Measurements from ENCODE around the gene GLI1.

Gene GLI1

DNA sequence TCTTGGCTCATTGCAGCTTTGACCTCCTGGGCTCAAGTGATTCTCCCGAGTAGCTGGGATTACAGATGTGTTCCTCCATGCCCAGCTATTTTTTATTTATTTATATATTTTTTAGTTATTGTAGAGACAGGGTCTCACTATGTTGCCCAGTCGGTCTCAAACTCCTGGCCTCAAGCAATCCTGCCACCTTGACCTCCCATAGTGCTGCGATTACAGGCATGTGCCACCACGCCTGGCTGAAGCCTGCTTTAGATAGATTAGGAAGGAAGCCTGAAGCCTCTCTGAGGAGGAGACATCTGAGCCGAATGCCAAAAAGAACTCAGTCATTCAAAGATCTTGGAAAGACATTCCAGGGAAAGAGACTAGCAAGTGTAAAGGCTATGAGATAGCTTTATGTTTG lies 14.8 kb upstream of the GLI1 start:
- H3K27me3 ChIP-seq (ENCODE audit: insufficient read depth, low read length, poor library complexity) = no peaks in the 10 kb centered on the region
- no peaks in the 10 kb centered on the region for H3K36me3 ChIP-seq (ENCODE audit: control insufficient read depth, insufficient read depth, low read length)
- H2AK5ac ChIP-seq (ENCODE audit: low read length) = no peak overlapping the region
- H3K79me2 ChIP-seq (ENCODE audit: control insufficient read depth, insufficient read depth, low read length) = no peaks in the 10 kb centered on the region
- H3K4me2 ChIP-seq (ENCODE audit: low read length) = no peak overlapping the region
- H2BK5ac ChIP-seq (ENCODE audit: low read length) = no peak overlapping the region
- H3K56ac ChIP-seq (ENCODE audit: low read length) = no peak overlapping the region
- H3K23ac ChIP-seq (ENCODE audit: low read length) = no peak overlapping the region
- H3K4me1 ChIP-seq (ENCODE audit: control insufficient read depth, low read depth, low read length) = no peaks in the 10 kb centered on the region
- no peak overlapping the region for H2BK120ac ChIP-seq (ENCODE audit: low read depth, low read length)
- no peak for DNase-seq
- H3K18ac ChIP-seq (ENCODE audit: low read length) = no peak overlapping the region
- H4K5ac ChIP-seq (ENCODE audit: low read length) = no peak overlapping the region
- no peak overlapping the region for H4K8ac ChIP-seq (ENCODE audit: low read depth, low read length)
- WGBS (ENCODE audit: extremely low coverage, insufficient coverage, low lambda C conversion rate) = no CpG with 5 or more reads among the region's 5 CpGs
- H3K4me3 ChIP-seq (ENCODE audit: low read length) = no peak overlapping the region
- no peaks in the 10 kb centered on the region for H3K79me1 ChIP-seq (ENCODE audit: low read length)
- H3K9ac ChIP-seq (ENCODE audit: low read length) = no peak overlapping the region
- H2BK15ac ChIP-seq (replicated peaks; ENCODE audit: low read depth) = no peak overlapping the region
- no peak overlapping the region for H3K27ac ChIP-seq (ENCODE audit: low read depth, low read length)
- no peak overlapping the region for H3K4ac ChIP-seq (ENCODE audit: low read depth, low read length)

GRCh38 chr12:57446292-57446960 lies 13.2 kb upstream of the GLI1 start:
- DNase-seq = no peak
- Histone ChIP-seq H3K79me2 (ENCODE audit: control insufficient read depth, insufficient read depth, low read length) (no peaks in the 10 kb centered on the region), H2BK5ac (ENCODE audit: low read length) (no peak overlapping the region), H4K5ac (ENCODE audit: low read length) (no peak overlapping the region), H3K27me3 (ENCODE audit: insufficient read depth, low read length, poor library complexity) (no peaks in the 10 kb centered on the region), H4K8ac (ENCODE audit: low read depth, low read length) (no peak overlapping the region), H3K27ac (ENCODE audit: low read depth, low read length) (no peak overlapping the region), H3K4me3 (ENCODE audit: low read length) (no peak overlapping the region), H2BK15ac (replicated peaks; ENCODE audit: low read depth) (no peak overlapping the region), H3K18ac (ENCODE audit: low read length) (no peak overlapping the region), H3K4me1 (ENCODE audit: control insufficient read depth, low read depth, low read length) (no peaks in the 10 kb centered on the region), H3K56ac (ENCODE audit: low read length) (no peak overlapping the region), H3K79me1 (ENCODE audit: low read length) (no peaks in the 10 kb centered on the region), H2AK5ac (ENCODE audit: low read length) (no peak overlapping the region), H3K23ac (ENCODE audit: low read length) (no peak overlapping the region), H3K4me2 (ENCODE audit: low read length) (no peak overlapping the region), H2BK120ac (ENCODE audit: low read depth, low read length) (no peak overlapping the region), H3K9ac (ENCODE audit: low read length) (no peak overlapping the region), H3K36me3 (ENCODE audit: control insufficient read depth, insufficient read depth, low read length) (no peaks in the 10 kb centered on the region), H3K4ac (ENCODE audit: low read depth, low read length) (no peak overlapping the region)
- WGBS (ENCODE audit: extremely low coverage, insufficient coverage, low lambda C conversion rate) = no CpG with 5 or more reads among the region's 6 CpGs

DNA sequence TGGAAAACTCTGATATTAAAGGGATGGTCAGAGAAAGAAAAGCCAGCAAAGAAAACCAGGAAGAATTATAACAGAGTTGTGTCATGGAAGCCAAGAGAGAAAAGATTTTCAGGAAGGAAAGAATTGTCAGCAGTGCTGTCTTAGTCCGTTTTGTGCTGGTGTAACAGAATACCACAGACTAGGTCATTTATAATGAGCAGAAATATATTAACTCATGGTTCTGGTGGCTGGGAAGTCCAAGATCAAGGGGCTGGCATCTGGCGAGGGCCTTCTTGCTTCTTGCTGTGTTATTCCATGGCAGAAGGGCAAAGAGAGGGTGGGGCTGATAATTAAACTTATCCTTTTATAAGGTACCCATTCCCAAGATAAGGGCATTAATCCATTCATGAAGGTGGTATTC lies 10.9 kb upstream of the GLI1 start:
- Histone ChIP-seq H3K79me2 (ENCODE audit: control insufficient read depth, insufficient read depth, low read length) (no peaks in the 10 kb centered on the region), H3K27me3 (ENCODE audit: insufficient read depth, low read length, poor library complexity) (no peaks in the 10 kb centered on the region), H3K27ac (ENCODE audit: low read depth, low read length) (no peak overlapping the region), H2BK5ac (ENCODE audit: low read length) (no peak overlapping the region), H3K56ac (ENCODE audit: low read length) (no peak overlapping the region), H3K4me1 (ENCODE audit: control insufficient read depth, low read depth, low read length) (peaks cover 1% of the 10 kb centered on the region), H3K79me1 (ENCODE audit: low read length) (no peaks in the 10 kb centered on the region), H3K23ac (ENCODE audit: low read length) (no peak overlapping the region), H3K36me3 (ENCODE audit: control insufficient read depth, insufficient read depth, low read length) (no peaks in the 10 kb centered on the region), H4K8ac (ENCODE audit: low read depth, low read length) (no peak overlapping the region), H4K5ac (ENCODE audit: low read length) (no peak overlapping the region), H3K9ac (ENCODE audit: low read length) (no peak overlapping the region), H3K18ac (ENCODE audit: low read length) (no peak overlapping the region), H2BK120ac (ENCODE audit: low read depth, low read length) (no peak overlapping the region), H2BK15ac (replicated peaks; ENCODE audit: low read depth) (no peak overlapping the region), H3K4me3 (ENCODE audit: low read length) (no peak overlapping the region), H3K4me2 (ENCODE audit: low read length) (no peak overlapping the region), H3K4ac (ENCODE audit: low read depth, low read length) (no peak overlapping the region), H2AK5ac (ENCODE audit: low read length) (no peak overlapping the region)
- DNase-seq = no peak
- no CpG with 5 or more reads among the region's 2 CpGs for WGBS (ENCODE audit: extremely low coverage, insufficient coverage, low lambda C conversion rate)

DNA sequence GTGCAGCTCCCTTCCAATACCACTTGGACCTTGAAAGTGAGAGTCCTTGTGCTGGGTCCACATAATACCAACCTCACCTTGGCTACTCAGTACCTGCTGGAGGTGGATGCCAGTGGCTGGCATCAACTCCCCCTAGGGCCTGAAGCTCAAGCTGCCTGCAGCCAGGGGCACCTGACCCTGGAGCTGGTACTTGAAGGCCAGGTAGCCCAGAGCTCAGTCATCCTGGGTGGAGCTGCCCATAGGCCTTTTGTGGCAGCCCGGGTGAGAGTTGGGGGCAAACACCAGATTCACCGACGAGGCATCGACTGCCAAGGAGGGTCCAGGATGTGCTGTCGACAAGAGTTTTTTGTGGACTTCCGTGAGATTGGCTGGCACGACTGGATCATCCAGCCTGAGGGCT lies 10.2 kb upstream of the GLI1 start:
- no peak overlapping the region for H3K27ac ChIP-seq (ENCODE audit: low read depth, low read length)
- H3K4me2 ChIP-seq (ENCODE audit: low read length) = no peak overlapping the region
- no peak for DNase-seq
- H3K79me2 ChIP-seq (ENCODE audit: control insufficient read depth, insufficient read depth, low read length) = no peaks in the 10 kb centered on the region
- no peak overlapping the region for H2BK5ac ChIP-seq (ENCODE audit: low read length)
- no peak overlapping the region for H3K23ac ChIP-seq (ENCODE audit: low read length)
- no peak overlapping the region for H3K56ac ChIP-seq (ENCODE audit: low read length)
- no peaks in the 10 kb centered on the region for H3K27me3 ChIP-seq (ENCODE audit: insufficient read depth, low read length, poor library complexity)
- no peaks in the 10 kb centered on the region for H3K79me1 ChIP-seq (ENCODE audit: low read length)
- no CpG with 5 or more reads among the region's 7 CpGs for WGBS (ENCODE audit: extremely low coverage, insufficient coverage, low lambda C conversion rate)
- no peak overlapping the region for H4K8ac ChIP-seq (ENCODE audit: low read depth, low read length)
- no peak overlapping the region for H3K4ac ChIP-seq (ENCODE audit: low read depth, low read length)
- no peaks in the 10 kb centered on the region for H3K36me3 ChIP-seq (ENCODE audit: control insufficient read depth, insufficient read depth, low read length)
- H3K9ac ChIP-seq (ENCODE audit: low read length) = no peak overlapping the region
- H2AK5ac ChIP-seq (ENCODE audit: low read length) = no peak overlapping the region
- H4K5ac ChIP-seq (ENCODE audit: low read length) = no peak overlapping the region
- H3K4me3 ChIP-seq (ENCODE audit: low read length) = no peak overlapping the region
- H3K18ac ChIP-seq (ENCODE audit: low read length) = no peak overlapping the region
- no peak overlapping the region for H2BK120ac ChIP-seq (ENCODE audit: low read depth, low read length)
- no peak overlapping the region for H2BK15ac ChIP-seq (replicated peaks; ENCODE audit: low read depth)
- H3K4me1 ChIP-seq (ENCODE audit: control insufficient read depth, low read depth, low read length) = peaks cover 1% of the 10 kb centered on the region

DNA sequence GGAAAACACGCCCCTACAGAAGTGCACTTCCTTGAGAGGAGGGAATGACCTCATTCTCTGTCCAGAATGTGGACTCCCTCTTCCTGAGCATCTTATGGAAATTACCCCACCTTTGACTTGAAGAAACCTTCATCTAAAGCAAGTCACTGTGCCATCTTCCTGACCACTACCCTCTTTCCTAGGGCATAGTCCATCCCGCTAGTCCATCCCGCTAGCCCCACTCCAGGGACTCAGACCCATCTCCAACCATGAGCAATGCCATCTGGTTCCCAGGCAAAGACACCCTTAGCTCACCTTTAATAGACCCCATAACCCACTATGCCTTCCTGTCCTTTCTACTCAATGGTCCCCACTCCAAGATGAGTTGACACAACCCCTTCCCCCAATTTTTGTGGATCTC lies 9.5 kb upstream of the GLI1 start:
- WGBS (ENCODE audit: extremely low coverage, insufficient coverage, low lambda C conversion rate) = no CpG with 5 or more reads among the region's 3 CpGs
- H2AK5ac ChIP-seq (ENCODE audit: low read length) = no peak overlapping the region

DNA sequence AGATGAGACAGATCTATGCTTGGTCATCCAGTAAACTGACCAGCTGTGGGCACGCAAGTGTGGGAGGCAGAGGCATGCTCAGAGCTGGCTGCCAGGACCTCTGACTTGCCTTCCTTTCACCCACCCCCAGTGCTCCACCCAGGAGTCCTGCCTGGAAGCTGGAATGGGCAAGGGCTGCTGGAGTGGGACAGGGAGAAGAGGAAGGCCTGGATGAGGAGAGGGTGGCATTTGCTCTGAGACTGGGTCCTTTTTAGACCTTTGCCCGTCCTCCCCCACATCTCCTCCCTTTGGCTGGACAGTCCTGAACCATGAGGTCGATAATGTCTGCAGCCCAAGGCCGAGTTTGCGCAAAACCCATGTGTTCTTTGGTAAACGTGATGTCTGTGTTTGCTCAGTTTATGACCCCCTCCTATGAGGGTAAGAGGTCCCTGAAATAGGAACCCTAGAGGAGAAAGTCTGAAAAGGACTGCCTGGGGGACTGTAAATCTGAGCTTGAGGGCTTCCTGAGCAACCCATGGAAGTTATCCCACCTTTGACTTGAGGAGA lies 8.3 kb upstream of the GLI1 start:
- Histone ChIP-seq H3K4me2 (ENCODE audit: low read length) (no peak overlapping the region), H2BK5ac (ENCODE audit: low read length) (no peak overlapping the region), H2BK120ac (ENCODE audit: low read depth, low read length) (no peak overlapping the region), H3K23ac (ENCODE audit: low read length) (no peak overlapping the region), H3K4ac (ENCODE audit: low read depth, low read length) (no peak overlapping the region), H3K4me1 (ENCODE audit: control insufficient read depth, low read depth, low read length) (peaks cover 8% of the 10 kb centered on the region), H3K27me3 (ENCODE audit: insufficient read depth, low read length, poor library complexity) (no peaks in the 10 kb centered on the region), H2AK5ac (ENCODE audit: low read length) (no peak overlapping the region), H4K5ac (ENCODE audit: low read length) (no peak overlapping the region), H3K9ac (ENCODE audit: low read length) (no peak overlapping the region), H3K56ac (ENCODE audit: low read length) (peak overlapping the region; percentile 18), H3K79me2 (ENCODE audit: control insufficient read depth, insufficient read depth, low read length) (no peaks in the 10 kb centered on the region), H3K4me3 (ENCODE audit: low read length) (no peak overlapping the region), H3K18ac (ENCODE audit: low read length) (no peak overlapping the region), H3K79me1 (ENCODE audit: low read length) (no peaks in the 10 kb centered on the region), H4K8ac (ENCODE audit: low read depth, low read length) (no peak overlapping the region), H3K36me3 (ENCODE audit: control insufficient read depth, insufficient read depth, low read length) (no peaks in the 10 kb centered on the region), H2BK15ac (replicated peaks; ENCODE audit: low read depth) (no peak overlapping the region), H3K27ac (ENCODE audit: low read depth, low read length) (no peak overlapping the region)
- no CpG with 5 or more reads among the region's 6 CpGs for WGBS (ENCODE audit: extremely low coverage, insufficient coverage, low lambda C conversion rate)
- no peak for DNase-seq

More for the DNA sequence above, 9.5 kb upstream of the GLI1 start:
- no peak overlapping the region for H3K4ac ChIP-seq (ENCODE audit: low read depth, low read length)
- no peak overlapping the region for H3K56ac ChIP-seq (ENCODE audit: low read length)
- no peak overlapping the region for H2BK15ac ChIP-seq (replicated peaks; ENCODE audit: low read depth)
- H2BK120ac ChIP-seq (ENCODE audit: low read depth, low read length) = no peak overlapping the region
- H3K23ac ChIP-seq (ENCODE audit: low read length) = no peak overlapping the region
- H3K27ac ChIP-seq (ENCODE audit: low read depth, low read length) = no peak overlapping the region
- H3K4me1 ChIP-seq (ENCODE audit: control insufficient read depth, low read depth, low read length) = peaks cover 4% of the 10 kb centered on the region
- no peaks in the 10 kb centered on the region for H3K79me2 ChIP-seq (ENCODE audit: control insufficient read depth, insufficient read depth, low read length)
- H3K9ac ChIP-seq (ENCODE audit: low read length) = no peak overlapping the region
- H3K27me3 ChIP-seq (ENCODE audit: insufficient read depth, low read length, poor library complexity) = no peaks in the 10 kb centered on the region
- H3K18ac ChIP-seq (ENCODE audit: low read length) = no peak overlapping the region
- H3K36me3 ChIP-seq (ENCODE audit: control insufficient read depth, insufficient read depth, low read length) = no peaks in the 10 kb centered on the region
- H4K8ac ChIP-seq (ENCODE audit: low read depth, low read length) = no peak overlapping the region
- no peak for DNase-seq
- H2BK5ac ChIP-seq (ENCODE audit: low read length) = no peak overlapping the region
- no peak overlapping the region for H3K4me2 ChIP-seq (ENCODE audit: low read length)
- no peaks in the 10 kb centered on the region for H3K79me1 ChIP-seq (ENCODE audit: low read length)
- H3K4me3 ChIP-seq (ENCODE audit: low read length) = no peak overlapping the region
- H4K5ac ChIP-seq (ENCODE audit: low read length) = no peak overlapping the region

Measured in mesendoderm (in vitro differentiated cells).